T follicular helper cell (primary cell): ENCODE results near the gene HLA-DQA1.
"Not testable (repeated sequence)": the region's sequence is repeated elsewhere in the genome, so short reads cannot be mapped to it uniquely, and the experiment has no call there.

ENCODE experiments used
- DNase-seq: peaks from one replicate; pipeline ENCODE4 v3.0.0-alpha.2; 2020; ENCODE audit warnings: low read depth
- total RNA-seq, 2 experiments: gene quantifications; one replicate each; lab custom pipeline; 2026; lab: John Stamatoyannopoulos, UW

Gene HLA-DQA1
- total RNA-seq: 0.24 to 0.65 reads per million in 2 experiments

DNA sequence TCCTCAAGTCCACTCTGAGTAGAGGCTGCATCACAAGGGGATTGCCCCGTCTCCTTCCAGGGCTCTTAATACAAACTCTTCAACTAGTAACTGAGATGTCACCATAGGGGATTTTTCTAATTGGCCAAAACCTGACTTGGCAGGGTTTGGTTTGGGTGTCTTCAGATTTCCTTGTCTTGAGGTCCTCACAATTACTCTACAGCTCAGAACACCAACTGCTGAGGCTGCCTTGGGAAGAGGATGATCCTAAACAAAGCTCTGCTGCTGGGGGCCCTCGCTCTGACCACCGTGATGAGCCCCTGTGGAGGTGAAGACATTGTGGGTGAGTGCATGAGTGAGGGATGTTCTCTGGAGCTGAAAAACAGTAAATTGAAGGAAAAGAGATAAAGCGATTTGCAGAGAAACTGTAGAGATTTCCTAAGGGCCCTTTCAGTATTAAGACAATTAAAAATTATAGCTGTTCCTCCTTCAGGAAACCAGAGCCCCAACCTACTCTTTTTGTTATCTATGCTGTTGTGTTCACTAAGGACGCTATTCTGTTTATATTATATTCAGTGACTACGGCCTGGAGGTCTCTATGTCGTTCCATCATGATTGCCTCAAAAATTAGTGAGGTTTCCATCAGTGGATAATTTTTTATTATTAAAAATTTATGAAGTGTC, at the start of gene HLA-DQA1:
Gene HLA-DQA1 (plus strand): TSS at position 188 of the 662 bp plus-strand sequence. CDS start 53 bp downstream, at position 241.
- no peak for DNase-seq

DNA sequence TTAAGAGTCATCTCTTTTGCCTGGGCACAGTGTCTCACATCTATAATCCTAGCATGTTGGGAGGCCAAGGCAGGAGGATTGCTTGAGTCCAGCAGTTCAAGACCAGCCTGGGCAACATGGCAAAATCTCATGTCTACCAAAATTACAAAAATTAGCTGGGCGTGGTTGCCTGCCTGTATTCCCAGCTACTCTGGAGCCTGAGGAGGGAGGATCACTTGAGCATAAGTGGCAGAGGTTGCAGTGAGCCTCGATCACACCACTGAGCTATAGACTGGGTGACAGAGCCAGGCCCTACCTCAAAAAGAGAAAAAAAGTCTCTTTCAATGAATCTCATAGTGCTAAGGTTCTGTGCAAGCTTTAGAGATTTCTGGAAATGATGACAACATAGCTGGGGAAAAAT, 49.0 kb upstream of the HLA-DQA1 start:
- DNase-seq: no peak

DNA sequence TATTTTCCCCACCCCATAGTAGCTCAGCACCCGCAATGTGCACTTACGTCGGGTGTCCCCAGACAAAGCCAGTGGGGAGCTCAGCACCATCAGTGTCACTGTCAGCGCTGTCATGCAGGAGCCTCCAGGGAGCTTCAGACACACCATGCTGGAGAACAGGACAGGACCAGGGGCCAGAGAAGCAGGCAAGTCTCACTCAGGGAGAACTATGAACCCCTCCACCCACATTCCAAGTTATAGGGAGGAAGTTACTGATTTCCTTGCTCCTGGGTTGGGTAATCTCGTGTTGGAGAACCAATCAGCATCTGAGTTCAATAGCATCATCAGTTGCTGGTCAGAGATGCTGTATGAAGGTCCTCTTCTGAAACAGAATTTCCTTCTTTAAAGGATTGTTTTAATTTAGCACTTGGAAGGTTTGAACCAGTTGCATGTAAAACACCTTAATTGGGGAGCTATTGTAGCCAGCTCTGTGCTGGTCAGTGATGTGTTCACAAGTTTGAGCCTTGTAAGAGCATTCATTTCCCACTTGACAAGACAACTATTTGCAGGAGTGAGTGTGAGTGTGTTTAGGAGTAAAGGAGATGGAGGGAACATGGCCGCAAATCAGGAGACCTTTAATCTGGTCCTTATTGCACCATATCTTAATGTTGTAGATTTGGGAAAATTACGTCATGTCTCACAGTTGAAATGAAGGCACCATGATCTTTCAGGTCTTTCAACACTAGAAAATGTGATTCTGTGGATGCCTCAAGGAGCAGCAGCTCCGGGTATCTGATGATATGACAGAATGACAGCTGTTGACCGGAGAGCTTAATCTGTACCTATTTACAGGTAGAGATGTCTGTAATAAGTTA, 47.4 kb upstream of the HLA-DQA1 start, which contains the start of gene HLA-DRB1:
Gene HLA-DRB1 (minus strand): TSS at position 253 of the 854 bp plus-strand sequence. CDS start 106 bp downstream, at position 147.
- no peak for DNase-seq

DNA sequence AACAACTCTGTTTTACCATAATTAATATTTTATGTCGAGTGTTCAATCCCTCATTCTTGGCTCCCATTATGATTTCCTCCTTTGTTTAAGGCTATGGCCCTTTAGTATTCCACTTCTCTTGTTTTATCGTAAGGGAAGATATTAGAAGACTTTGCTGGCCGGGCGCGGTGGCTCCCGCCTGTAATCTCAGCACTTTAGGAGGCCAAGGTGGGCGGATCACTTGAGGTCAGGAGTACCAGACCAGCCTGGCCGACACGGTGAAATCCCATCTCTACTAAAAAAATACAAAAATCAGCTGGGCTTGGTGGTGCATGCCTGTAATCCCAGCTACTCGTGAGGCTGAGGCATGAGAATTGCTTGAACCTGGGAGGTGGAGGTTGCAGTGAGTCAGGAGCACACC, 46.5 kb upstream of the HLA-DQA1 start:
- DNase-seq: not testable (repeated sequence)

DNA sequence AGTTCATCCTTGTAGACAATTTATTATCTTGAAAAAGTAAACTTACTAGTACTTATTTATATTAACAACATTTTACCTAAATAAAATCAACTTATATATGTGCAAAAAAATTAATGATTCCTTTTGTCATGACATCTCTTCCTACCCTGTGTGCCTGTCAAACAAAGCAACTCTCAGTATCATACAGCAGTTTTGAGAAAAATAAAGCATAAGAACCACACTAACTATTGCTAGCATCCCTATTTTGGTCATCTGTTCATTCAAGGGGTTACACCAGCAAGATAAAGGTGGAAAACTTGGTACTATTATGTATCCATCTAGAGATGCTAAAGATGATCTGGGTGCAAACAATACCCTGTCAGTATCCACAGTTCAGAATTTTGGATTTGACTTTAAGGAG, 40.2 kb upstream of the HLA-DQA1 start:
- DNase-seq: no peak

DNA sequence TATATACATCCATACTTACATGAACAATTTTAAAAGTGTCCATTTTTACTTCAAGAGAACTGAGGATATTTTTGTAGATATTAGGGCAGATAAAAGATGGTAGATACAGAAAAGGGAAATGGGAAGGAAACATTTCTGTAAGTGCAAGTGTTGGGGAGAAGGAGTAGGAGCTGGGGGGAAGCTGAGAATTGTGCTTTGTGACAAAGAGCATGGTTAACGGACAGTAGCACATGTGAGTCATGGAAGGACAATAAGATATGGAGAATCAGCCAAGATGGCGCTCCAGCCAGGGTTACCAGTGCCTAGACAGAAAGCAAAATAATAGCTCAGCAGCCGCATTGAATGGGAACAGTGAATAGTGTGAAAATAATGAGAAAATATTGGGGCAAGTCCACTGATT, 34.8 kb upstream of the HLA-DQA1 start:
- DNase-seq: no peak

DNA sequence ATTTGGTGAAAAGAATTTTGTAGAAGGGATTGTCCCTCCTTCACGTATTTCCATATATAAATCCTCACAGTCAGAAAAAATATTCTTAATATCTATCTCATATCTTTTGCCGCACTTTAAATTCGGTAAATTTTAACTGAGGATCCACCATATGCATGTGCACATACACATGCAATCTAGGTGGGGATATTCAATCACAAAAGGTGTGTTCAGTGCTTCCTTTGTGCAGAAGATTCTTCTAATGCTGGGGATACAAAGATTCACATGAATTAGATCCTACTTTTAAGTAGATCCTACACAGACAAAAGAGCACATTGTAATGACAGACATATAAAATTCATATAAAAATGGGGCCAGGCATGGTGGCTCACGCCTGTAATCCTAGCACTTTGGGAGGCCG, 34.0 kb upstream of the HLA-DQA1 start:
- DNase-seq: no peak

DNA sequence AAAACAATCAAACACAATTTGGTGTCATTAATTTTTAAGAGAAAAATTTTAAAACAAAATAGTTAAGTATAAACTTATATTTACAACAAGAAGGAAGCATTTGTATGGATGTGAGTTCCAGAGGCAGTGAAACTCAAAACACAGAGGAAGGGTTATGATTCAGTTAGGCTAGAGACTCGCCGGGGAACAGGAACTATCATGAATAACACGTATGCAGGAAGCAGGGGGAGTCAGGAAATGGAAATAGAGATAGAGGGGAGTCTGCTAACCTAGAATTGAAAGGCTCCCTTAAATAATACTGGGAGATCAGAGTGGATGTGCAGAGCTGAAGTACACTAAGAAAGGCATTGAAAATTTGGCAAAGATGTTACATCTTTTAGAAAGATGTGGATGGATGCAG, 33.3 kb upstream of the HLA-DQA1 start:
- no peak for DNase-seq

DNA sequence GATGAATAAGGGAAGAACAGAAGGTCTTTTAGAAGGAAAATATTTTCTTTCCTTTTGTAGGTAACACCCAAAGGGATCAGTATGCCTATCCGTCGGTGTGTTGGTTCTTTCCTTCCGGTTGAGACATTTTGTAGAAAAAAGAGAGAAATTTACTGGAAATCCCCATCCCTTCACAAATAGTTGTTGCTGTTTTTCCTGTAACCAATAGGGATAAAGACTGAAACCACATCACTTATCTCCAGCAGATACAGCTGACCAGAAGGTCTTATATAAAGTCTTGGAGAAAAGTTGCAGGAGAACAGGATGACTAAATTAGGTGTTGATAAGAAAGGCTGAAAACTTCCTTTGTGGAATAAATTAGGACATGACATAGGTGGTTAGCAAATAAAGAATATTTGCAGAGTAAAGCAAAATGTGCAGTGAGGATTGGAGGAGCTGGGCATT, 32.8 kb upstream of the HLA-DQA1 start:
- DNase-seq: no peak

DNA sequence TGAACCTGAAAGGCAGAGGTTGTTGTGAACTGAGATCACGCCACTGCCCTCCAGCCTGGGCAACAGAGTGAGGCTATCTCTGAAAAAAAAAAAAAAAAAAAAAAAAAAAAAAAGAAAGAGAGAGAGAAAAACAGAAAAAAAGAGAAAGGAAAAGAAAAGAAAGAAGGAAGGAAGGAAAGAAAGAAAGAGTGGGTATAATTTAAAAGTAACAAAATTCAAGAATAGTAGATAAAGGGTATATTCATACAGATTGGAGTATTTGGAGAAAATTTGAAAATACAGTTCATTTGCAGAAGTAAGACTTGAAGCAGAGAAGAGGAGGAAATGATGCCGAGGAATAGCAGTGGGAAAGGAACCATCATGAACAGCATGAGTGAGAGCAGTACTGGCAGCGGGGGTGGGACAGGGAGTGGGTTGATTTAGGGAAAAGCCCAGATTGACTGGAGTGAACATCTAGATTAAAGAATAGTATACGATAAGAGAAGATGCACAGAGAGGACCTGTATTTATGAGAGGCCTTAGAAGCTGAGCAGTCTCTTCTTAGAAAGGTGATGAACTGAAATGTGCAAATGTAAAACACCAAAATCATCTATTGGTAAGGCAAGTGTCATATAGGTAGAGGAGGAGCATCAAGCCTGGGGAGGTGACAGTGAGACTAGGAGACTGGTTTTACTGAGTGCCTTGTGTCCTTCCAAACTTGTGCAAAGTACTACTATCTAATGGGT, 29.8 kb upstream of the HLA-DQA1 start:
- DNase-seq: no peak

DNA sequence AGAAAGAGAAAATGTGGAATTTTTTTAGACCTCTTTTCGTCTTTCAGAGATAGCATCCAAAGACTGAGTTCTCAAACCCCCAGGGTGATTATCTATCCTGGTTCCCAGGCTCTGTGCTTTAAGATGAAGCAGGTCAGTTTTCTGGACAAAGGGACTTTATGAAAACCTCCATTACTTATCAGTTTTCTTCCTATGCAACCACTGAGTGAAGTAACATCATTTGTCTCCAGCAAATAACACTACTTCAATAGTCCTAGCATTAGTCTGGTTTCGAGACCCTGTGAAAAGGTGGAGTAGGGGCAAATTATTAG, 29.3 kb upstream of the HLA-DQA1 start:
- no peak for DNase-seq

DNA sequence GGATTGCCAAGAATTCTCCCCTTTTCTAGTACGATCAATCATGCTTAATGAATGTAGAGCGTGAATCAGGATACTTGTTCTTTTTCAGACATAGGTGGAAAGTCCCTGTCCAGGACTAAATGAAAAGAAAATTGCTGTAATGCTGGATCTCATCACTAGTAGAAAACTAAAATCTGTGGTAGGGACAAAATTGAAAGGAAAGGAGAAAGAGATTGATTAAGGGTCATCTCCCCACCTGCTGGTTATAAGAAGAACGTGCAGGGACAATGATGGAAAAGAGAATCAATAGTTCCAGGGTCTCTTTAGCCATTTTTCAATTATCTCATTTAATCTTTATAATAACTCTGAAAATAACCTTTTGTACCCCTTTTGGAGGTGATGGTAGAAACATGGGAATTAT, 28.8 kb upstream of the HLA-DQA1 start:
- DNase-seq: no peak

DNA sequence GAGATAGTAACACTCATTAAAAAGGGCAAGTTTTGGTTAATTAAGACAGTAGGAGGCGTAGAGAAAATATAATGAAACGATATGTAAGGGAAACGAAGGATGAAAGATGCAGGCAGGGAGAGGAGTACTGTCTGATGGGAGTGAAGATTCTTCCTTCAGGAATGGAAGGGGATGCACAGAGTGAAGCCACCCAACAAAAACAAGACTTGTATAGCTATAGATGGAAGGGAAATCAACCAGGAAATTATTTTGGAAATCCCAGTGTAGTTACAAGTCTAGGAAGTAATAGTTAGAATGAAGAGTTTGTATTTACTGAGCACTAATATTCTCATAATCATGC, 27.8 kb upstream of the HLA-DQA1 start:
- no peak for DNase-seq

DNA sequence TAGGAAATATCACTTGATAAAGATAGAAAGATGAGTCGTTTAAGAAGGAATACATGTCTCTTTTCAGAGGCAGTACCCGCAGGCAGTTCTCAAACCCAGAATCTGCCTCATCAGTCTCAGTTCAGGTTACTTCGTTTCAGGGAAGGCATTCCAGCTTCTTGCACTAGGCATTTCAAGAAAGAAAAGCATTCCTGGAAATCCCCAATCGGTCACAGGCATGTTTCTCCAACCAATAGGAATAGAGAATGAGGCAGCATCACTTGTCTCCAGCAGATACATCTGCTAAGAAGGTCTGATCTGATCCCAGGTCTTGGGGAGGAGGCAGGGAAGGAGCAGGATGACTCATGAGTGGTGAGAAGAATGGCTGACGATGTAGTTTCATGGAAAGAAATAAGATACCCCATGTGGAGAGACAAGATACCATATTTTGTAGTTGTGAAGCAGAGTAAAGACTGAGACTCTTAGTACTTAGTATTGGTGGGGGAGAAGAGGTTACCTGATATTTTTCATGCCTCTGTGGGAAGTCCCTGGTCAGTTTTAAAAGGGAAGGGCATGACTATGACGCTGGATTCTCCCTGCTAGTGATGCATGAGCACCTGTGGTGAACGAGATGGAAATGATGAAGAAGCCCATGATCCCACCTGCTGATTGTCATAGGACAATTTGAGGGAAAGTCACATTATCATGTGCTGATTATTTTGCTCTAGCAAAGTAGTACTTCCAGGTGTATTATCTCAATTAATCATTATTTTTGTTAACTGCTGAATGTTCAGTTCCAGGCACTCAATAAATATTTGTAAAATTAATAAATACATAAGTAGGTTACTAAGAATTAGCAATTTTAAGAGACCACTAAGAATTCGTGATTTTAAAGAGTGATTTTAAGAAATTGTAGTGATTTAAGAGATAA, 27.2 kb upstream of the HLA-DQA1 start:
- DNase-seq: peak; percentile 46

DNA sequence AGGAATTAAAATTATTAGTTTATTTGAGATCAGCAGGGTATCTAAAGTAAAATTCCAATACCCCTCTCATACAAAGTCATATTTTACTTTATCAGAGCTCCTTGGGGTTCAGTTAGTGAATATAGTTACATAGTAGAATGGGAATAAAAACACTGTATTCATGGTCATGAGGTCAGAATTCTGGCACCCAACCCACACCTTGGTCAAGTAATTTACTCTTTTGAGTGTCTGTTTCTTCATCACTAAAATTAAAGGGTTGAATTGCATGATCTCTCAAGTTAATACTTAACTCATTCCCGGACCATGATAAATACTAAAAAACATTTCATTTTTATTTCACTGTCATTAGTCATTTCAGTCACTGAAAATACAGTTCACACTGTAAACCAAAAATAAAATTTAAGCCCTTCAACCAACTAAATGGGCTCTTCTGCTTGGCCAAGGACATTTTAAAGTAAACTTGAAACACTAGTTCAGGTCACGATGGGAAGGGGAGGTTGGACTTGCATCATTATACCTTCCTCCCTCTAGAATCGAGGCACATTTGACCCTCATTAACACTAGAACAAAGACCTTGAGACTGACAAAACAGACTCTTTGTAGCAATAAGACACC, 26.4 kb upstream of the HLA-DQA1 start:
- DNase-seq: no peak

DNA sequence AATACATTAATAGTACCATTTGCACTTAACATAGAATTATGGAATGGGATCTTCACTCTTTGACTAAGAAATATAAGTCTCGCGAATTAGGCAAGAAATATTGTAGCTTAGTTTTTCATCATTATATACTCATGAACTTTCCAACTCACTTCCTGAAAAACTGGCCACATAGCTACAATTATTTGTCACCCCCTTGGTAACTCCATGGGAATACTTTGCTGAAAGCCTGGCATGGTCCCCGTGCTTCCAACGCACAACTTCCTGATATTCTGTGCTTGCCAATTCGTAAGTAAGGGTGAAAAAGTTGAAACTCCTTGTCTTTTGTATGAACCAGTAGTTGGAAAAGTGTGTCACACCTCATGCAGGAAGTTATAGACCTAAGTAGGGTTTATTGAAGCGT, 23.7 kb upstream of the HLA-DQA1 start:
- no peak for DNase-seq

DNA sequence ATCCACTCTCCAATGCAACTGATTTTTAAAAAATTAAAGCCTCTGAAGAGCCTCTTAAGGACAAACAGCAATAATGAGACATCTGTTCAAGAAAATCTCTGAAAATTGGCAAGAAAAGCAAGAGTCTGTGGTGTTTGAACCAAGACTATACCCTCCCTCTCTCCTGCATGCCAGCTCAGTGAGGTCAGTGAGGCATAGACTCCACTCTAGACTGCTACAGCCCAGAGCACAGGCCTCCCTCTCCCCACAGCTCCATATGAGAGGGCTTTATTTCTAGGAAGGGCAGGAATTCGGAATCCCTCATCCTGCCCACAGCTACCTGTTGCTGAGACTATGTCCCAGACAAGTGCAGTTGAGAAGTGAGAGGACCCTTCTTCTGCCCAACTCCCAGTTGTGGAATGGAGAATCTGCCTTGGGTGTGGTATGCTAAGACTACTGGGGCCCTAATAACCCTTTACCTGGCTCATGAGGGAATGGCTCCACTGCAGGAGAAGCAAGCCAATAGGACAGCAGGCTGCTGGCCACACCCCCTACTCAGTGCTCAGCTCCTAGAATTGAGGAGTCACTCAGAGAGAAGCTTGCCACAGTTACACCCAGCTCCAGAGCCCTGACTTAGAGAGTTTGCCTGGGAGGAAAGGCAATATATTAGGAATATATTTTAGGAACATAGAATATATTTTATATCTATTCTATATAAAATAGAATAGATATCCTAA, 22.7 kb upstream of the HLA-DQA1 start:
- no peak for DNase-seq

DNA sequence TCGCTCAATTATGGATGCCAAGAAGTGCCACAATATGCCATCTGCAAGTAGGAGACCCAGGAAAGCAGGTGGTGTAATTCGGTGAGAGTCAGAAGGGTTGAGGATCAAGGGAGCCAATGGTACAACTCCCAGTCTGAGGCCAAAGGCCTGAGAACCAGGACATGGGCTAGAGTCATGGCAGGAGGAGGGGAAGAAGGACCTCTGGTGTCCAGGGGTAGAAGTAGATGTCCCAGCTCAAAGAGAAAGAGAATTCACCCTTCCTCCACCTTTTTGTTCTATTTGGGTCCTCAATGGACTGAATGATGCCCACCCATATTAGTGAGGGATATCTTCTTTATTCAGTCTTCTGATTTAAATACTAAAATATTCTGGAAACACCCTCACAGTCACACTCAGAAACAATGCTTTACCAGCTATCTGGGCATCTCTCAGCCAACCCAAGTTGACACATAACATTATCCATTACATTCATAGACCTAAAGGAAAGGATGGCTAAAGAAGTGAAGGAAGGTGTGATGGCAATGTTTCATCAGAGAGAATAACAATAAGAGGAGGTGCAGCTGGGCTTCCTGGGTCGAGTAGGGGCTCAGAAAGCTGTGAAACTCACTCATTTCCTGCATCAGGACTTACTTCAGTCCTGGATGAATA, 21.2 kb upstream of the HLA-DQA1 start:
- no peak for DNase-seq

DNA sequence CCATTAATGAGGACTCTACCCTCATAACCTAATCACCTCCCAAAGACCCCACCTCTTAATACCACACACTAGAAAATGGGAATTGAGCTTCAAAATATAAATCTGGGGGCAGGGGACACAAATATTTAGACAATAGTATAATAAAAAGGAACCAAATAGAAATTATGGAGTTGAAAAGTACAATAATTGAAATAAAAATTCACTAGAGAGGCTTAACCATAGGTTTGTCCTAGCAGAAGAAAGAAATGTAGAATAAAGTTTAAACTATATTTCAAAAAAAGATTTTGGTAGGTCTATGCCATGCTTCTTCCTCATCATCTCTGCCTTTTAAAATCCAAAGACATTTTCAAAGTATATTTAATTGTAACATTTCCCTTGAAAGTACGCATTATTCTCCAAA, 19.5 kb upstream of the HLA-DQA1 start:
- DNase-seq: no peak

DNA sequence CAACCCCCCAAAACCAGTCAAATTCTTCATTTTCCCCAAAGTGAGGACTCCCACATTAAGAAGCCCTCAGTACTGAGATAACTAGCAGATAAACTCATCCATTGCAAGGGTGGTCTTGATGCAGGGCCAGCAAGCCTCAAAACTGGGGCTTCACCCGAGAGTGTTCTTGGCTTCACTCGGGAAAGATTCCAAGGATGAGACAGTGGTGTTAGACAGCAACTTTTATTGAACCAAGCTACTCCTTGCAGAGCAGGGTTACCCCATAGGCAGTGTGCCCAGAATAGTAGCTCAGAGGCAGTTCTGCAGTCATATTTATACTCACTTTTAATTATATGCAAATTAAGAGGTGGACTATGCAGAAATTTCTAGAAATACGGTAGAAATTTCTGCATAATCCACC, 15.8 kb upstream of the HLA-DQA1 start:
- DNase-seq: no peak
